Measurements from ENCODE around the gene GBA2.

The GBA2 gene

DNA sequence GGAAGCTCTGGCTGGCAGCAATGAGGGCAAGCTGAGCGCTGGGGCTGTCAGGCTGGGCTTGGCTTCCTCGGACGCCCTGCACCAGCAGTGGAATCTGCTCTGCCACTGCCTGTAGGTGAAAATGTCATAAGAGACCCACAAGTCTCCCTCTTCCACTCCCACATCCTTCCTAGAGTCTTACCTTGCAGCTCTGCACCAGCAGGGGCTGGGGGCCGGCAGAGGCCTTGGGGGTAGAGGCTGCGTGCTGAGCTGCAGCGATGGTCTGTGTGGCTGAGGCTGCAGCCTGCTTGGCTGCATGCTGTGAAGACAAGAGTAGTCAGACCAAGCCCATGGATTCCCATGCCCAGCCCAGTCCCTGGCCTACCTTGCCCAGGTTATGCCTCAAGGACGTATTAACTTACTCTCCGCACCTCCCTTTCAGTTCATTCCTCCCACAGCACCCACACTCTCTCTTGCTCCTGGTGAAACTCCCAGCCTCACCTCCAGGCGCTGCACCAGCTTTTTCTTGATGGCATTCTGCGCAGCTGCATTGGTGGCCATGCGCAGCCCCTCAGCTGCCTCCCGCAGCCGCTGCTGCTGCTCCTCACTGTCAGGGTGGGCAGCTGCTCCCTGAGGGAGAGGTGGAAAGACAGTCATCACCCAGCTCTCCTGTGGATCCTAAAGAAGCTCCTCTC is 34.3 kb downstream of the GBA2 start:
- no peak for DNase-seq (ENCODE audit: low spot score)

DNA sequence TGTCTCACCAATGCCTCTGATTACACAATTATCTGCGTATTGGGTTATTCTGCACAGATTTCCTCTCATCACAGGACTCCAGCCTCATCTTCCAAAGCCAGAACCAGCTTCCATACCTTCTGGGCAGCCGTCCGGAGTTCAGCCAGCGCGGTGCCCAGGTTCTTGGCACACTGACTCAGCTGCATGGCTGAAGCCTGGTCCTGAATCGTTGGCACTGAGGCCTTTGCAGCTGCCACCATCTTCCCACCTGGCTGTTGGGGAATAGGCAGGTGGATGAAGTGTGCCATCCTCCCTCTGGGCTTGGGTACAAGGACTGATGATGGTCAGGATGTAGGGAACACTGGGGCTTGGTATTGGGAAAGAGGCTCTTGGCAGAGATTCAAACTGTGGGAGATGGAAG is 34.9 kb downstream of the GBA2 start:
- DNase-seq (ENCODE audit: low spot score) = no peak

DNA sequence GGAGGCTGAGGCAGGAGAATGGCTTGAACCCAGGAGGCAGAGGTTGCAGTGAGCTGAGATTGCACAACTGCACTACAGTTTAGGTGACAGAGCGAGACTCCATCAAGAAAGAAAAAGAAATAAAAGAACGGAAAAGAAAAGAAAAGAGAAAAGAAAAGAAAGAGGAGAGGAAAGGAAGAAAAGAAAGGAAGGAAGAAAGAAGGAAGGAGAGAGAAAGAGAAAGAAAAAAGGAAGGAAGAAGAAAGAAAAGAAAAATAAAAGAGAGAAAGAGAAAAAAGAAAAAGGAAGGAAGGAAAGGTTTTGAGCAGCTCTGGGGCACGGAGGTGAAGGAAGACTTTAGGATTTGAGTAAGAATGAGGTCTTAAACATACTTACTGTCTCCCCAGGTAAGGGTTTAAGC is 35.5 kb downstream of the GBA2 start:
- DNase-seq (ENCODE audit: low spot score) = no peak

DNA sequence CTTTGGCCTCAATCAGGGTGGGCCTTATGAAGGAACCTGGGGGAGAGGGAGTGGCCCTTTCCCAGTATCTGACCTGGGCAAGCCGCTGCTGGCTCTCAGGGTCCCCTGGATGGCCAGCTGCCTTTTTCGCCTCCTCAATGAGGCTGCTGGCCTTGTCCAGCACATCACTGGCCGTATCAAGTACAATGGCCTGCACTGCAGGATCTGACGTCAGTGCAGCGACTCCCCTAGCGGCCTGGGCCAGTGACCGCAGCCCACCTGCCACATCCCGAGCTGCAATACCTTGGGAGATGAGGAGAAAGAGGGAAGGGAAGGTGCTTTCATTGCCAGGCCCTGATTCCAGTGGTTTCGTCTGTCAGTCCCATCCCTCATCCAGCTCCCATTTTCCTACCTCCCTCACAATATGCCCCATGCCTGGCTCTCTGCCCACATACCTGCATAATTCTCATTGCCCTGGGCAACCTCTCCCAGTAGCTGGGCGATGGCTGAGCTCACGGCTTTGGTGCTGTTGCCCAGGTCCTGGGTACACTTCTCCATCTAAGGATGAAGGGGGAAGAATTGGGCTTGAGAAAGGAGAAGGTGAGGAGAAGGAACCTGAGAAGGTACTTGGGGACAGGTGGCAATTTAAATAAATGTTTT is 36.1 kb downstream of the GBA2 start:
- DNase-seq (ENCODE audit: low spot score) = no peak

DNA sequence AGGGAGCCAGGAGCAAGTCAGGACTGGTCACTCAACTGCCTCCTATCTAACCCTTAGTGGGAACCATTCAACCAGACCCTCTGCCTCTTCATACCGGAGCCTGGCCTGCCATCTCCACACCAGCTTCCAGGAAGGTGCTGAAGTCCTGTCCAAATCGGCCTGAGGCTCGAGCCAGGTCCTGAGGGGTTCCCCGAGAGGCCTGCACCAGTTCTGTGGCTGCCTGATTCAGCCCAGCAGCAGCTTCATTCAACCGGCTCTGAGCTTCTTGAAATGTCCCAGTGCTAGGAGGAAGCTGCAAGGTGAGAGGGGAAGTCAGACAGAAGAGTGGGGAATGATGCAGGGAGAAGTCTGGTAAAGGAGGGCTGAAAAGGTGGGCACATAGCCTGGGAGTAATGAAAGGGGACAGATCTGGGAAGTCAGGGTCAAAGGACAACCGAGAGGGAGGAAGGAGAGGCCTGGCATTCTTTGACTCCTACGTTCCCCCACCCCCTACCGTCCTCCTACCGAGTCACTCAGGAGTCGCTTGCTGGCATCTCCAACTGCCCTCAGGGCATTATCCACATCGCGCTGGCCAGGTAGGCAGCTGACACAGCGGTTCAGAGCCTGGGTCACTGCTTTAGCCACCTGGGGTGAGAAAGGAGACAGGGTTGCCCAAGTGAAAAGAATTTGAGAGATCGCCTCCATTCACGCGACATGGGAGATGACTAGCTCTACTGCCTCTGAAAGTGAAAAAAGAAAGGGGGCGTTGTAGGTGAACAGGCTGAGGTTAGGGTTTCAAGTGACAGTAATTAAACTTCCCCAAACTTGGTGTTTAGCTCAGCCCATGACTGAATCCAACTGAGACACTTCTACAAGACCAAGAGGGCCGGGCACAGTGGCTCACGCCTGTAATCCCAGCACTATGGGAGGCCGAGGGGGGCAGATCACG is 37.3 kb downstream of the GBA2 start:
- DNase-seq (ENCODE audit: low spot score) = no peak

DNA sequence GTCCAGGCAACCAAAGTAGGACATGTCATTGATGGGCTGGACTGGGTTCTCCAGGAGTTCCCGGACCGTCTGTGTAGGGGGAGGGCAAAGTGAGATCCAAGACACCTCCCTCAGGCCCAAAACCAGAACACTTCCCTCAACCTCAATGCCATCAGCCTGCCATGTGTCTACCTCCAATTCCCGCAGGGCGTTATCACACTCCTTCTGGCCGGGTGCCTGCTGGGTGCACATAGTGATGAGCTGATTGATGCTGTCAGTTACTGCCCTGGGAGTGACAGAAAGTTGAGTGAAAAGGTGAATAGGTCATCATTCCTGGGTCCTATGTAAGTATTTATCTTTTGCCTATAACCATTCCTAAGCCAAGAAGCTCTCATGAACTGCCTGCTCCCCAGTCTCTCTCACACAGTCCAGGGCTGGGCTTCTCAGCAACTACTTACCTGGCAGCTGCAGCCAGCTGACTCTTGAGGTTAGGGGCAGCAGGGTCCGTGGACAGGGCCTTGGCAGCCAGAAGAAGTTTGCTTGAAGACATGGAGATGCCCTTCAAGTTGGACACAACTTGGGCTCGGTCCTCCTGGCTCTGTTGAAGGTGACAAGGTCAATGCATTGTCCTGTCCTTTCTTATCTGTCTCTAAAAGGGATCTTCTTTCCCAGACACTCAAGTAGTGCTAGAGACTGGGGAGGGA is 38.1 kb downstream of the GBA2 start:
- no peak for DNase-seq (ENCODE audit: low spot score)

DNA sequence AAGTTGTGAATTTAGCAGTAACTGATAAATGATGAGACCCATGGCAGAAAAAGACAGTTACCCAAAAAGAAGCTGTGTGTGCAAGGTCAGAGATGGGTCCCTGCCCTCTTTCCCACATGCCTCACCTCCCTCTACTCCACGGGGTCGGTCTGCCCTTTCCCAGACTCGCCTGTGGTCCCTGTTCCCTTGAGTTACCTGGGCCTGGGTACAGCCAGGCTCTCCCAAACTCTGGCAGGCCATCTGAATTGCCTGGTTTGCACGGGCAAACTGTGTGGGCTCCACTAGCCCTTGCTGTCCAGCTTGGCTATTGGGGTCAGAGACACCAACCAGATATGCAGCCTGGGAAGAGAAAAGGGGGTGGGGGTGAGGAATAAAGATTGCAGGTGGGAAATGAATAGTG is 40.9 kb downstream of the GBA2 start:
- no peak for DNase-seq (ENCODE audit: low spot score)

DNA sequence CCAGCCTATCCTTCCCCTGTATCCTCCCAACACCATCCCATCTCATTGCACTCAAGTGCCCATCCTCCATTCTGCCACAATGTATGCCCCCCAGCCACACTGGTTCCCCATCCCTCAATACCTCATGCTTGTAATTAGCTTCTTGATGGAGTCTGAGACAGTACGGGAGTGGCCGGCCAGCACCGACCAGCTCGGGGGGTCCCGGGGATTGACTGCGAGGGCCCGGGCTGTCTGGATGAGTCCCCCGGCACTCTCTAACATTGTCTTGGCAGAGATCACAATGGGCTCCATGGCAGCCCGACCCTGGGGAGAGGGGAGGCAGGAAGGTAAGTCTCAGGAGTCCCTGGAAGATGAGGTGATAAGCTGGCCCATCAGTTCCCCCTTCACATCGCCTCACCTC is 42.1 kb downstream of the GBA2 start:
- DNase-seq (ENCODE audit: low spot score) = no peak

DNA sequence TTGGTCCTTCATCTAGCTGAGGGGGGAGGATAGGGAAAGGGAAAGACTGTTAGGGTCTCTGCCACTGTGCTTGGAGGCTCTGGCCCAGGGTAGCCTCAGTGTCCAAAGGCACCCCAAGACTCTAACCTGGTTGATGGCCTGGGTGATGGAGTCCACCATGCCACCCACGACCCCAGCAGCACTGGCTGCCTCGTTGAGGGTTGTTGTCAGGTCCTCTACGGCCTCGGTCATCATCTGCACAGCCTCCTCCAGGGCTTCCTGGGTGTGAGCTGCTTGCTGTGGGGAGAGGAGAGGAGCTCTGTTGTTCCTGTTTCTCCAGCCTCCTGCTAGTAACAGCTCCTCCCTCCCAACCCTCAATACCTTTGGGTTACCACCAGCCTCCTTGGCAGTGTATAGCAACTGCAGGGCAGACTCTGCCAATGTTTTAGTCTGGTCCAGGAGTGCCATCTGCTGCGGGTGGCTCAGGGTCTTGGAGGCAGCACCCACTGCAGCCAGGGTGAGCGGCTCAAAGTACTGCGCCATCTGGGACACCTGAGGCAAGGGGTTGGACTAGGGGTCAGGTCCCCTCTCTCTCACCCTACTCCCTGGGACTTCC is 43.1 kb downstream of the GBA2 start:
- DNase-seq (ENCODE audit: low spot score) = no peak

DNA sequence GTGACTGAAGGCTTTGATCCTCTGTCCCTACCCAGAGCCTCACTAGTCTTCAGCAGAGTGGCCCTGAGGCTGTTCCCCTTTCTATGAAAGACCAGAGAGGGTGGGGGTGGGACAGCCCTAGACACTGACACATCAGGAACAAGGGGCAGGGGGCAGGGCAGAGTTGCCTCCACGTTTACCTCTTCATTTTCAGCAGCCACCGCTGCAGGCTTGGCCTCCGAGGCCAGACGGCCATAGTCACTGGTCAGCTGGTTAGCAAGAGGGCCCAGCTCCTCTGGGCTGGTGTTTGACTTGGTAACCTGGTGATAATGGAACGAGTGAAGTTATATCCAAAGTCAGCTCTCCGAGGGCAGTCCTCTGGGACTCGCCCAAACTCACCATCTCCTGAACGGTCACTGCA is 43.7 kb downstream of the GBA2 start:
- no peak for DNase-seq (ENCODE audit: low spot score)

DNA sequence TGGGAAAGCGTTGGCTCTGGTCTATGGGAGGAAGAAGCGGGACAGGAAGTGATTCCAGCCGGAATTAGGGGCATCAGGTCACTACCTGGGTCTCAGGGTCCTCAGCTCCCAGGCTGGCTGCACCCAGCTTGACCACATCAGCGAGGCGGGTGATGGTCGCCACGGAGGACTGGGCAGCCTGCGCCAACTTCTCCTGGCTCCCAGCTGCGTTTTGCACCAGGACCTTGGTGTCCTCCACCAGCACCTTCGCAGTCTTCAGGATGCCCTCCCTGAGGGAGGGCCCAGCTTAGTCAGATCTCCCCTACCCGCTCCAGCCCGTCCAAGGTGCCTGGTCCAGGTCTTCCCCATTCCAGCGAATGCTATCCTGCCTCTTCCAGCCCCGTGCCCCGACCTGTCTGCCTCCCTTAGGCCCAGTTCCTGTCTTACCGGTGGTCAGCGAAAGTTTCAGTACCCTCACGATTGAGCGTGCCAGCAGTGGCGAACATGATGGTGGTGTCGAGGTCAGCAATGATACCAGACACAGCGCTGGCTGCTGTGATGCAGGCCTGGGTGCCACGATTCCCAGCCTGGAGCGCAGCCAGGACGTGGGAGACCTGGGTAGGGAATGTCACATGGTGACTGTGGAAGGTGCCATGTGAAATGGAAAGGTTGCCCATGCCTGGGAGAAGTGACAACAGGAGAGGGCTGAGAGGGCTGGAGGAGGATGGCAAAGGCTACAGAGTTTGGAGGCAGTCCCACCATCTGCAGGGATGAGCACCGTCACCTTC is 44.9 kb downstream of the GBA2 start:
- DNase-seq (ENCODE audit: low spot score) = no peak

DNA sequence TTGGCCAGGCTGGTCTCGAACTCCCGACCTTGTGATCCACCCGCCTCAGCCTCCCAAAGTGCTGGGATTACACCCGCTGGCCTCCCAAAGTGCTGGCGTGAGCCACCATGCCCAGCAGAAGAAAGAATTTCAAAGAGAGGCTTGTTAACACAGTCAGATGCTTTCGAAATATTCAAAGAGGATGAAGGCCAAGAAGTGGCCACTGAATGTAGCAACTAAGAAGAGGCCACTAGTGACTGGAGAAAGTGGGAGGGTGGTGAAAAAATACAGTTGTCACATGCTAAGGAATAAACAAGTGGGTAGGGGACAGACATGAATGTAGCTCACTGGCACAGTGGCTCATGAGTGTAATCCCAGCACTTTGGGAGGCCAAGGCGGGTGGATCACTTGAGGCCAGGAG is 46.3 kb downstream of the GBA2 start:
- DNase-seq (ENCODE audit: low spot score) = no peak

DNA sequence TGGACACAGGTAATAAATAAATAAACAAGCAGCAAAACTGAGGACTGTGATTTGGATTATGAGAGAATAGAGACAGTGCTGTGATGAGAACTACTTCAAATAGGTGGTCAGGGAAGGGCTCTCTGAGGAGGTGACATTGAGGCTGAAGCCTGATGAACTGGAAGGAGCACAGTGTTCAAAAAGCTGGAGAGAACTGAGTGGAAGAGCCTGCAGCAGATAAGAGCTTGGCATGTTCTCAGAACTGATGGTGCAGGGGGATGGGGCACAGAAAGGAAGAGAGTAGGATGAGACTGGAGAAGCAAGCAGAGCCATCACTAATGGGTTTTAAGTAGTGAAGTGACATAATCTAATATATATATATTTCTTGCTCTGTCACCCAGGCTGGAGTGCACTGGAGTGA is 48.1 kb downstream of the GBA2 start:
- DNase-seq (ENCODE audit: low spot score) = no peak

DNA sequence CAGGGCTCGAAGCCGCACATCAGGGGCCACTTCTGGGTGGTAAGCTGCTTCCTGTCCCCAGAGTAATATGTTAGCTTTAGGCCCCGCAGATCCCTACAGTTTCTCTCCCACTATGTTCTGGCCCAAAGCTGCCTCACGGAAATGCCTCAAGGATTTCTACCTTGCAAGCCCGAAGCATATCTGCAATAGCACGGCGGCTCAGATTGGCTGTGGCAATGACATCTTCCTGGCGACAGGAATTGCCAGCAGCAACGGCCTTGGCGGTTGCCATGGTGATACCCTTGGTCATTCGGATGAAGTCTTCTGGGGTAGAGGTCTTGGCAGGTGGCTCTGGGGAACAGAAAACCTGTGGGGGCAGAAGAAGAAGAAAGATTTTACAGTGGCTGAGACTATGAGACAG is 49.0 kb downstream of the GBA2 start:
- DNase-seq (ENCODE audit: low spot score) = no peak

DNA sequence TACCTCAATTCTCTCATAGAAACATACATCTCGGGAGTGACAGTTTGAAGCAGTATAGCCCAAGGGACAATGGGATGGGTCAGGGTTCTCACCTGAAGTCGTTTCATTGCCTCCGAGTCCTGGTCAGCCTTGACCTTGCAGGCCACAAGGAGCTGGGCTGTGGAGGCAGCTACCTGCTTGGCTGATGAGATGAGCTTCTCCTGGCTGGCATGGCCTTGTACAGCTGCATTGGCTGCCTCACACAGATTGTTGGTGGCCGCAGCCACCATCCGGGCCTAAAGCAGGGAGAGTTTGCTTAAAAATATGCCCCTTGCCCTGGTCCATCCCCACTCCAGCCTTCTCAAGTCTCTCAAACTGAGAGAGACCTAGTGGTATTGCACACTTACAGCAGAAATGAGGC is 50.8 kb downstream of the GBA2 start:
- no peak for DNase-seq (ENCODE audit: low spot score)

DNA sequence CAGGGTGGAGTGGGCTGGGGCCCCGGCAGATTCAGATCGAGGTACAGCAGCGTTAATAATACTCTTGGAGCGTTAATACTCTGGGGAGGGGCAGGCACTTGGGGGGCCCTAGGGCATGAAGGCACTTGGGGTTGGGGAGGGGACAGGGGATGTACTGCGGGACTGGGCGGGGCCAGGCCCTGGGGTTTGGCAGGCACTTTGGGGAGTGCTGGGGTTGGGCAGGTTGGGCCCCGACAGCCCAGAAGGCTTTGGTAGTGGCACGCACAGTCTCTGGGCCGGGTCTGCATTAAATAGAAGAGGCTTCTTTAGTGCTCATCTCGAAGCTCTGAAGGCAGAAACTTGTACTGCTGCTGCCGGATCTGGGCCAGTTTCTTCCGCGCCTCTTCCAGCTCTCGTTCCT is 51.5 kb downstream of the GBA2 start:
- DNase-seq (ENCODE audit: low spot score) = no peak

DNA sequence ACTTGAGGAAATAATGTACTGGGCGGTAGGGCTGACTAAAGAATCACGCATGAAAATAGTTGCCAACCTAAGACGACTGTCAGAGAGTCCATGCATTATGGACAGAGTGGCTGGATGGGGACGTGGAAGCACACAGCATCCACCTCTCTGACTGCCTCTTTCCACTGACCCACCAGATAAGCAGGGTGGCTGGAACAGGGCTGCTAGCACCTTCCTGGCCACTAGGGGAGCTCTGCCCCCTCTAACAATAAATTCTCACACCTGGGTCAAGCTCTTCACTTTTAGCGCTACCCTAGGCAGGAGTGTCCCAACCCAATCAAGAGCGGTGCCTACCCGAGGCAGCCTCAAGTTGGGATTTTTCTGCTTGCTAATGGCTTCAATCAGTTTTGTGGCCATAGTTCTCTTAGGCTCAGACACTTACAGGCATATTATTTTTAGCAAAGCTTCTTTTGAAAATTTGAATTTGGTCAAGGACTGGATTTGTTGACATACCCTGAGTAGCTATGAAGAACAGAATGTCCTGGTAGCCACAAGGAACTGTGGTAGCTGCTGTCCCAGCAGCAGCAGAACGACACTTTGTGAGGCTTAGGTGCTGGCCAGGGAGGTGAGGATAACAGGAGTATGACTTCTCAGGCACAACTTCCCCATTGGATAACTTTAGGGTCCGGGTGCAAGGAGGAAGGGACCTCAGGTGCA is 52.4 kb downstream of the GBA2 start:
- DNase-seq (ENCODE audit: low spot score) = no peak

DNA sequence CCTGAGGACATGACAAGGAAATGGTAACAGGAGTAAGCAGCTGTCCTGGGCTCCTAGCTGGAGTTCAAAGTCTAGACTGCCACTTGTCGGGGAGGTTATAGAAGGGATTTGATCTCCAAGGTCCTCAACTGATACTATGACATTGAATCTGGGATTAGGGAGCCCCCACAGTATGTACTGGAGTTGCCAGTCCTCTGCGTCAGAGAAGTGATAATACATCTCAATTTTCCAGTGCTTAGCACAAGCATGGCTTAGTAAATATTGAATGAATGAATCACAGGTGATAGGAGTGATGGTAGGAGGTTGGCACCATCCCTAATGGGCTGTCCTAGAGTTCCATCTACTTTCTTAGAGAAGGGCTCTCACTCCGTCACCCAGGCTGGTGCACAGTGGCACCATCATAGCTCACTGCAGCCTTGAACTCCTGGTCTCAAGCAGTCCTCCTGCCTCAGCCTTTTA is 53.1 kb downstream of the GBA2 start:
- DNase-seq (ENCODE audit: low spot score) = no peak

DNA sequence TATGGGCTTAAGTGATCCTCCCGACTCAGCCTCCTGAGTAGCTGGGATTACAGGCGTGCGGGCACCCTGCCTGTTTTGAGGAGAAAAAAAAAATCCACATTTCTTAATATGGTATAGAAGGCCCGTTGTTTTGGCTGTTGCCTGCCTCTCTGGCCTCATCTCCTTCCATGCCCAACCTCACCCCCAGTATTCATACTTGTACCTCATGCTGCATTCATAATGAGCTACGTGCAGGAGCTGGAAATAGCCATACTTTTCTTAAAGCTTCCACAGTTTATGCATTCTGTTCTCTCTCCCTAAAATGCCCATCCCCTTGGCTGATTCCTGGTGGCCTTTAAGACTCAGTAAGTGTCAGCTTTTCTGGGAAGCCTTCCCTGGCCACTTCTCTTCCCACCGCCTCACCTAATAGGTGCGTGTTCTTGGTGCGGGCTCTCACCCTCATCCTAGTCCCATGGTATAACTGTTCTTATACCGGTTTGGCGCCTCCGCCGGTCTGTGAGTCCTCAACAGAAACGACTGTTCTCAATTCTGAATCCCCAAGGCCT is 57.2 kb downstream of the GBA2 start:
- DNase-seq (ENCODE audit: low spot score) = no peak

DNA sequence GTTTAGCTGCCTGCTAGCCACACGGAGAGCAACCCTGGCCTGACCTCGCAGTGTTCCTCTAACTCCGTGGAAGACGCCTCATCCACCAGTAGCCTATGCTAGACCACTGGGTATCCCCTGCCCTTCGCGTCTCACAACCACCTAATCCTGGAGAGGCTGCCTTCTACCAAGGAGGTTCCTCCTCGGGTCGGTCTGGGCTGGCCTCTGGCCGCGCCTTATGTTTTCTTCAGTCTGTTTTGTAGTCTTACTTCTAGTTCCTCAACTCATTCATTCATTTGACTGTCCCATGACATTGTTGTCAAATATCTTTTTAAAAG is 57.7 kb downstream of the GBA2 start:
- no peak for DNase-seq (ENCODE audit: low spot score)

Data from kidney capillary endothelial cell (primary cell).